Activated T-helper 1 cell treated with anti-CD3 and anti-CD28 coated beads, Interleukin-2, amount 50 U/mL, for 16 hours (primary cell): Measurements from ENCODE around the gene TNFRSF18.

ENCODE experiments used
- DNase-seq, 2 donors: peaks; one replicate each; pipeline ENCODE4 v3.0.0-alpha.2; 2020; ENCODE audit warnings: low read depth in 1 of 2, low spot score in 1 of 2

The TNFRSF18 gene

DNA sequence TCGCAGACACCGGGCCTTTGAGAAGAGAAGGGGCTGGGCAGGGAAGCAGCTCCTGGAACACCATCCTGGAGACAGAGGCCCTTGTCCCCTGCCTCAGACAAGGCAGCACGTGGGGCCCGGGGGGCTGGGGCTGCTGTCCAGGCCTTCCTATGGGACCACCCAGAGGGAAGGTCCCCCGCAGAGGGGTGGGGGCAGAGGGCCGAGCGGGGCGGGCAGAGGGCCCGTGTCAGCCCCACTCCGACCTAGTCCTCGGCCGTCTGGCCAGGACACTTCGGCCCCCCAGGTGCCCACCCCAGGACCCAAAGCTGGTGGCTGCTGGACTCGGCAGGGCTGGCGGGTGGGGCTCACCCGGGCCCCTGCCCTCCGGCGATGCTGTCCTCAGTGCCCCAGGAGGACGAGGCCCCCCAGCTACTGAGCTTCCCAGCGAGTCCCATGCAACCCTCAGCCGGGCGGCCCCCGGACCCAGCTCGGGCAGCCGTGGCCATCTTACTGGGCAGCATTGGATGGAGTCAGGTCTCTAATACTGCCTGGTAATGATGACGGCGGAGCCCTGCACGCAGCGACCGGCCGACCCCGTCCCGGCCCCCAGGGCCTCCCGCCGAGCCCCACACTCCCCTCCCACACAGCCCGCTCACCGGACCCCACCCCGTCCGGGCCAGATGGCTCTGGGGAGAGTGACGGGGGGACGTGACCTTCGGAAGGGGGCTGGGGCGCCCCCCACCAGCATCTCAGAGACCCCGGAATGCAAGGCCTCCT lies 39.6 kb downstream of the TNFRSF18 start:
- DNase-seq: no peak

DNA sequence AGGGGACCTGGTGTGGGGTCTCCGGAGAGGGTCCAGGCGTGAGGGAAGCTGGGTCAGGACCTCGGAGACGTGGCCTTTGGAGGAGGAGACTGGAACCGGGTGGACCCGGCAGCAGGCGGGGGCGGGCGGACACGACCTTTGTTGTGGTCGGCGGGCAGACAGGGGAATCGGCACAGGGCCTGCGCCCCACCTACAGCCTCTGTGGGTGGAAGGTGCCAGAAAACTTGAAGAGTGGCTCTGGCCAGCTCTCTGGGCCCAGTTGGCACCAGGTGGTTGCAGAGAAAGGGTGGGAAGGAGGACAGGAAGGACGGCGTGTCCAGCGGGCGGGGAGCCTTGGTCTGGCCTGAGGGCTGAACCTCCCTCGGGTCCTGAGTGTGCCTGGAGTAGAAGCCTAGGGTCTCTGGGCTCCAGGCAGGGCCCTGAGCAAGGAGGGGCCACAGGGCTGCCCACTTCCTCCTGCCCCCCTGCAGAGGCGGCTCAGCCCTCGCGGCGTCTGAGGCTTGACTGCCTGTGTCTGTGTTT lies 40.4 kb downstream of the TNFRSF18 start:
- DNase-seq: no peak

DNA sequence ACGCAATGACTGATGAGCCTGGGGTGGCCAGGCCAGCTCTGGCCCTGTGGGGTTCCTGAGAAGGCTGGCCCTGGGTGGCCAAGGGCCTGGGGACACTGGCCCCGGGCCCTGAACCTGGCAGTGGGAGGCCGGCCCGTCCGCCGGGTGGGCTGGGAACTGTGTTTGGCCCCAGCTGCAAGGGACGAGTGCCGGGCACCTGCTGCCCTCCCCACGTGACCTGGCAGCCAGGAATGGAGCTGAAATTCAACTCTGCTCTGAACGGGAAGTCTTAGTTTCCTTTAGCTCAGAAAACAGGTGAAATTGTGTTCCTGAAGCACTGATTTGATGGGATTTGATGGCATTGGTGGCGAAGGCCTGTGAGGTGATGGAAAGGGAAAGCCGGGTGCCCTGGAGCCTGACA lies 40.9 kb downstream of the TNFRSF18 start:
- DNase-seq: no peak

DNA sequence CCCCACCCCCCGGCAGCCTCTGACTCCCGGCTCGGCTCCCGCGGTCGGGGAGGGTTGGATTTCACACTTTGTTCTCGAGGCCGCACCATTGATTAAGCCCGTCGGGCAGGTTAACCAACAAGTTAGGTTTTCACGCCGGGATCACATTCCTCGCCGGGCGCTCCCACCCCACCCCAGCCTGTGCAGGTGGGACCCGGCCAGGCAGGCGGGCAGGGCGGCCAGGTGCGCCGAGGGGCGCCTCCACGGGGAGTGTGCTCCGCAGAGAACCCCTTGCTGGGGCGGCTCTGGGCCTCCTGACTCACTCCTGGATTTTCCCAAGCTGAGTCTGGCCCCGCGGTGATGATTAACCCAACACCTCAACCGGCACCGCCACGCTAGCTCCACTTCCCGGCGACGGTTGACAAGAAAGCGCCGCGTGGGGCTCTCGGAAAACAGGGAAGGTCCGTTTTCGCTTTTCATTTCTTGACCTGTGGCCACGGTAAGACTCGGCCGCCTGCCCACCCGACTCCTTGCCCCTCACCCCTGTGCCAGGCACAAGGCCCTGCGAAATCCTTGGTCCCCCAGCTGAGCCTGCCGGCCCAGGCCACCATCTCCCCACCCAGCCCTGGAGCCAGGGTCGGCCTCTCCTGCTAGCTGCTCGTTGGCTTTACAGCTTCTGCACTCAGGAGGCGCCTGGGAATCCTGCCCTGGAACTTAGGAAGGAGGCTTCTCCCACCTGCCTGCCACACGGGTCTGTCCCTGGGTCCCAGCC lies 41.5 kb downstream of the TNFRSF18 start:
- DNase-seq: no peak

DNA sequence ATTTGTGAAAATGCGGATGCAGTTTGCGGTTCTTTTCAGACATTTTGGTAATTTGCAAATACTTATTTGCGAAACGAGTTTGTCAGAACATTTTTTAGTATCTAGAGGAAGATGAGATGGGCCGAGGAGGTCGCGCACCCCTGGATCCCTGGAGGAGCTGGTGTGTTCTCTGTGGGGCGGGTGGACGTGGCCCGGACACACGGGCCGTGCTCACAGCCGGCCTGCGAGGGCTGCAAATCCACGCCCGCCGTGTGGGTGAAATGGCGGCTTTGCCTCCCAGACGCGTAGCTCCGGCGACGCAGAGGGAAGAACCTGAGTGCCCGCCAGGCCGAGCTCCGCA lies 42.1 kb downstream of the TNFRSF18 start:
- DNase-seq: no peak

DNA sequence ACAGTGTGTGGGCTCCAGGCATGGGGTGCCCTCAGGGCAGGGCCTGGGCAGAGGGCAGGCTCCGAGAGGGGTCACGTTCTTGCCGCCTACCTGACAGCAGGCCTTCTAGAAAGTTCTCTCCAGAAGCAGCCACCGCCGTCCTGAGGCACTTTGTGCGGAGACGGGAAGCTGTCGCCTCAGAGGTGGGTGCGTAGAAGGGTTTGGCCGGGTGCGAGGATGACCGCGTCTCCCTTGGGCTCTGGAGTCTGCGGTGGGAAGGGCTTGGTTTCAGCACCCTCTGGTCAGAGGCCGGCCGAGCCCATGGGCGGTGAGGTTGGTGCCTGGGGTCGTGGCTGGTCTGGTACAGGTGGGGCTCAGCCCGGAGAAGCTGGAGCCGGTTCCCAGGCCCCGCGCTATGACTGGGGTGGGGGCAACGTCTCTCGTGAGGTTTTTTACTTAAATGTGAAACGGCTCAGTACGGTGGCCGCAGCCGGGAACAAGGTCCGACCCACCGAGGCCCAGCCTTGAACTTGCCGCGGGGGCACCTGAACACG lies 42.8 kb downstream of the TNFRSF18 start:
- DNase-seq: no peak

DNA sequence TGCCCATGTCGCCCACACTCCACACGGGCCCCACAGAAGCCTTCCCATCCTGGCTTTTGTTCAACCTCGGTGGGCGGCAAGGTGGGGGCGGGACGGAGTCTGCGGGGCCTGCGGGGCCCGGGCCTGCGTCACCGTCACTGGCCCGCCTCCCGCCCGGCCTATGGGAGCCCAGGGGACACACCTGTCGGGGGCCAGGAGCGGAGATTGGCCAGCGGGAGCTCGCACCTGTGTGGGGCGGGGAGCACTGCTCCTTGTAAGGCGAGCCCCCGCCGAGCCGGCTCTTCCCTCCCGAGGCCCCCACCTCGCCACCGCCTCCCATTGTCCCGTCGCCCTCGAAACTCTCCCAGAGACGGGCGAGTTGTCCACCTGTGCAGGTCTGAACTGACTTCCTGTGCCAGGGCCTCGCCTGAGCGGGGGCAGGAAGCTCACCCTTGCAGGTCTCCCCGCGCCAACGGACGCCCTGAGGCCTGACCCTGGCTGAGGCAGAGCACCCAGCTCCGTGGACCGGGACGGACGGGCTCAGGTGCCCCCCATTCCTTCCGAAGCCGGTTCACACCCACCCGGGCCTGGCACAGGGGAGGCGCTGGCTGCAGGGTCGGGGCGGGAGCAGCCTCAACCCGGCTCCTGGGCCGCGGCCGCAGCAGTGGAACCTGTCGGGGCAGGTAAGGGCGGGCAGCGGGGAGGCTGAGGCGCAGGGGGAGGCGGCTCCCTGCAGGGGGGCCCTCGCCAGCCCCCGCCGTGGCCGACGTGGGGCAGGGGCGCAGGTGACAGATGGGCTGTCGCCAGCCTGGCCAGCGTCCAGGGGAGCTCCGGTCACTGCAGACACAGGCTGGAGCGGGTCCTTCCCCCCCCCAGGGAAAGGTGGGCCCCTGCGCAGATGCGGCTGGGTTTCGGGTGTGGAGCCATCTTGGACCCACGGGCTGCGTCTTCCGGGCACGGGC lies 43.5 kb downstream of the TNFRSF18 start:
- no peak for DNase-seq

DNA sequence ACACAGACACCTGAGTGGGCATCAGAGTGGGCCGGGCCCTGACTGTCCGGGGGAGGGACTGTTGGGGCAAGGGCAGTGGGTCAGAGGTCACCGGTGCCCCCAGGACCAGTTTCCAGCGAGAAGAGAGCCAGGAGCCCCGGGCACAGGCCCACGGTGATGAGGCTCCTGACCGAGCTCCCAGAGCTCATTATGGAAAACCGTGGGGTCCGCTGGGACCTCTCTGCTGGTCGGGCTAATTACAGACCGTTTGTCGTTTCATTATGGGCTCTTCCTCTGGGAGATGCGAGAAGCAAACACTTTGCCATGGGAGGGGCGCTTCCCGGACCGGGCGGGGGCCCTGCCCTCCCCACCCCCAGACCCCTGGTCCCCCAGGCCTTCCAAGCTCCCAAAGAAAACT lies 44.7 kb downstream of the TNFRSF18 start:
- DNase-seq: no peak

DNA sequence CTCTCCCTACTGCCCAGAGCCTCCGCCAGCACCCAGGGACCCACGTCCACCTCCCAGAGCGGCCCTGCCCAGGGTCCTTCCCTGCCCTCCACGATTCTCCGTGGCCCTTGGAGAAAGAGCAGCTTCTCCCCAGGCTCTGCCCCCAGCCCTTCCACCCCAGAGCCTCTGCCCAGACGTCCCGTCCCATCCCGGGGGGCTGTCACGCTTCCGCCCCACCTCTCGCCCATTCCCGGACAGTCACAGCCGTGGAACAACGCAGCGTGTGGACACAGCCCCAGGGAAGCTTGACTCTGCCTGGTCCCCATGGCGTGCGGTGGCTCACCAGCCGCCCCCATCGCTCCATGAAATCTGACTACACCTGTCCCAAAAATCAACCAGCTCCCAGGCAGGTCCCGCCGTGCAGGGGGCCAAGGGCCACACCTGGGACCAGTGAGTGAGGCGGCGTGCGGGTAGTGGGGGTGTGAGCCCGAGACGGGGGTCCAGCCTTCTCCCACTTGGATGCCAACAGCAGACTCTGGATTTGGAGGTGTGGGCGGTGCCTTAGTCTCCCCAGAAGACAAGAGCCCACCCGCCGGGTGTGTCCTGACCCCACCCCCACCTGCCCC lies 45.2 kb downstream of the TNFRSF18 start:
- DNase-seq: no peak

DNA sequence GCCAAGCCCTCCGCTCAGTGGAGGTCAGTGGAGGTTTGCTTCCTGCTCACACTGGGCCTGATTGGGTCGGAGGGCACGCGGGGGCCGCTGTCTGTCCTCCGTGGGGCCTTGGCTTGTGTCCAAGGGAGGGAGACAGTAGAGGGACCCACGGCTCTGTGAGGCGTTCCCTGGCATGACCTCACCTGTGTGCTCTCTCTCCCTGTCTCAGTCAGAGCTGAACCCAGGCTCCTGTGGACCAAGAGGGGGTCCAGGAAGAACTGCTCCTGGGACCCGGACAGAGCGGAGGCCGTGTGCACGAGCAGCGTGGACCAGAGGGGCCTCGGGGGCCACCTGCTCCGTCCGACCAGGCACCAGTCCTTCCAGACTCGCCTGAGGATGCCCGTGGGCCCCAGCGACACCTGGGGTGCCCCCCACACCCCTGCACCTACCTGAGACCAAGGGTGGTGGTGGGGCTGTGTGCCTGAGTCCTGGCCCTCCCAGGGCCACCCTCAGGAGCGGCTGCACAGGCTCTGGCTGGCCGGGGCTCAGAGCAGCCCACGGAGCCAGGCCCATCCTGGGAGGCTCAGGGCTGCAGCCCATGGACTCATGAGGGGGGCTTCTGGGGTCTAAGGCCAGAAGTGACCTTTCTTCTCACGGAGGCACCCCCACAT lies 46.0 kb downstream of the TNFRSF18 start:
- DNase-seq: no peak

DNA sequence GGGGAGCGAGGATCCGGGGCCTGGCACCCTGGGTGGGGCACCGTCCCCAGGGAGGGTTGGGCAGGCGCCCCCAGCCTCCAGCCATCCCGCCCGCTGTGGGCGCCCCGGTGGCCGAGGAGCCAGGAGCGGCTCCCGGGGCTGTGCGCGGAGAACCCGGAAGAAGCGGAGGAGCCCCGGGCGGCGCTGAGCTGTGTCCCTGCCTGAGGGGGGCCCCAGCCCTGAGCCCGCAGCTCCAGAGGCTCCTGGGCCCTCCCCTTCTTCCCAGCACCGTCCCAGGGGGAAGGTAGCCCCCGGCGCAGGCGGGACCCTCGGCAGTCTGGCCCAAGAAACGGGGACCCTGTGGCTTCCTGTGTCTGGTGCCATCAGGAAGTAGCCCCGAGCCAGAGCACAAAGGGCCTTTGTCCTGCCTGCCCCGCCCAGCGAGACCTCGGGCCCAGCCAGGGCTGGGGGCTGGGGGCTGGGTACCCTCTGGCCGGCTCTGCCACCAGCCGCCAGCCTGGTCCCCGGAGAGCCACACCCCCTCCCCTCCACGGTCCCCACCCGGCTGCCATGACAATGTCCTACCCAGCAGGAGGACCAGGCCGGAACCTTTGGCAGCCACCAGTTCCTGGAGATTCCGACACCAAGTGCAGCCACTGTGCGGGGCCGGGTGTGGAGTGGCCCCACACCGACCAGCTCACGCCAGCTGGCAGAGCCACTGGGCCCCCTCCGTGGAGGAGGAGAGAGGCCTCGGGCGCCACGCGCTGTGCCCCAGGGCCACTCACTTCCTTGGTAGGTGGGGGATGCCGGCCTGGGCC lies 48.3 kb downstream of the TNFRSF18 start:
- DNase-seq: no peak

DNA sequence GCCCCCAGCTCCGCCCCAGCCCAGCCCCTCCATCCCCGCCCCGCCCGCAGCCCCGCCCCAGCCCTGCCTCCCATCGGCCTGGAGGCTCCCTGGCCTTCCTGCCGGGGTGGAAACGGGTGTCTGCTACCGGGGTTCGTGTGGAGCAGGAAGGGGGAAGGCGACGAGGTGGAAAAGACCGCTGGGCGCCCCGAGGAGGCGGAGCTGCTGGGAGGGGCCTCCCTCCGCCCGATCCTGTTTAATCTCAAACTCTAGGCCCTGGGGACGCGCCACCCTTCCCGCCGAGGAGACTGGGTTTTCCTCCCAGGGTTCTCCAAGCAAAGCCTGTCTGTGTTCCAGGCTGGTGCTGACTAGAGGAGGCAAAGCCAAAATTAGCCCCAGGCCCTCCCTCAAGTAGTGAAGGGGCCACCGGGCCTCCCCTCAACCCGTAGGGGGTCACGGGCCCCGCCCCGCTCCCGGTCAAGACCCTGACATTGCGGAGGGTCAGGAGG lies 48.9 kb downstream of the TNFRSF18 start:
- peak; percentile 35 to 42 for DNase-seq

DNA sequence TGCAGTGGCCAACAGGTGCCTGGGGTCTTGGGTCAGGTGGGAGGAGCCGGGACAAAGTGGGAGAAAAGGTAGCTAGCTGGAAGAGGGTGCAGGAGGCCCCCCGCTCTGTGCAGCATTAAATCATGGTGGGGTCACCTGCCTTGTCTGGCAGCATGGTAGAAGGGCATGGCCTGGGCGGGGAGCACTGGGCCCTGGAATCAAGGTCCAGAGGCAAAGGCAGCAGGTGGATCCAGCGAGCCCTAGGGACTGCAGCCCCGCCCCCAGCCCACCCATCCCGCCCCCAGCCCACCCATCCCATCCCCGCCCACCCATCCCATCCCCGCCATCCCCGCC lies 49.4 kb downstream of the TNFRSF18 start:
- no peak for DNase-seq

DNA sequence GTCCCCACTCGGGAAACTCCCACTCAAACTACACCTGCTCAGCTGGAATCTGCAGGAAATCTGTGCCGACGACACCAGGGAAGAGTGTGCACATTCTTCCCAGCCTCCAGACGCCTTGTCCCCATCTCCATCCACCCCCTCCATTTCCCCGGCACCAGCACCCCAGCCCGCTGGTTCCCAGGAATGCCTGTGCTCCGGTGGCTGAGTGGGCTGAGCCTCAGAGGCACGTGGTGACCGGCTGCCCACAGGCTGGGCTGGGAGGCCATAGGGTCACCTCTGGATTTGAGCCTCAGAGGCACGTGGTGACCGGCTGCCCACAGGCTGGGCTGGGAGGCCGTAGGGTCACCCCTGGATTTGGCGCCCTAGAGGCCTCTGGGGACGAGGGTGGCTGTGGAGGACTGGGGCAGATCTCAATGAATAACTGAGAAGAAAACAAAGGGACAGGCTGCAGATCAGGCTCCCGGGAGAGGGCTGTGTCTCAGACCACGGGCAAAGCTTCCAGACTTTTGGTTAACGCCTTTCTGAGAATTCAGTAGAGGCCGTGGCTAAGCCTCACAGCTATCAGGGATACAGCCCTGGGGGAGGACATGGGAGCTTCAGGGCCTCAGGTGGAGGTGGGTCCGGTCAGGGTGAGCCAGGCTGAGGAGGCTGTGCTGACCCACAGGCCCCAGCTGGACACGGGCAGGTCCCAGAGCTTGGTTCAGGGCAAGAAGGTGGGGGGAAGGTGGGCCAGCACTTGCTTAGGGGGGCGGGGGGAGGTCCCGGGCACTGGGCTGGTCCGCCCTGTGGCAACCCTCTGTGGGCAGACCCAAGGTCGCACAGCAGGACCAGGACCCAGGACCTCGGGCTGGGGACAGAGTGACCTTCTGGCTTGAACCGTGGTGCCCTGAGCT lies 50.0 kb downstream of the TNFRSF18 start:
- no peak for DNase-seq

DNA sequence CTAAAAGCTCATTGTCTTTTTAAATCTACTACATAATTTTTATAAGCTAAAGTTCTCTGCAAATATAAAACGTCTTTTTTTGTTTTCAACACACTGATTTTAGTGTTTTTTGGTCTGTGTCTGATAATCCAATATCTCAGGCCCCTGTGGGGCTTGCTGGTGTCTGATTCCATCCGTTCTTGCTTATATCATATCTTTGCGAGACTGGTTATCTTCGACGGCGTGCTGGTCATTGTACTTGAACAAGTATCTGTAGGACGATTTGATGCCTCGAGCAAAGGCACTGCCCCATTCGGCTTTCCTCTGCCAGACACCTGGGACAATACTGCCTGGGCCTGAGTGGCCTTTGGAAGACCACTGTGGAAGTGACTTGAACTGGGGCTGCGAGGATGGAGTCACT lies 51.1 kb downstream of the TNFRSF18 start:
- DNase-seq: no peak

DNA sequence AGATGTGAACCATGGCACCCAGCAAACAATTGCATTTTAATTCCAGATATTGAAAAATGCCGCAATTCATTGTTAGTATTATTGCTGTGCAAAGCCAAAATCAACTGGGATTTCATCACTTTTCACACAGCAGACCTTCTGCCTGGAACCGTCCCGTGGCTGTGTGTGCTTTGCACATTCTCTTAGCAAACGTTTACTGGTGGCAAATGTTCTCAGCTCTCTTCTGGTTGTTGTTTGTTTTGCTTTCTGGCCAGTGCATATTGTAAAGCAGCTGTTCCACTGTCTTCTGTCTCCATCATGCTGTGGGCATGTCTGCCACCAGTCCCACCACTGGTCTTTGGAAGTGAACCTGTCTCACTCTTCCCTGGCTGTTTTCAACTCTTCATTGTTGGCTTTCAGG lies 52.5 kb downstream of the TNFRSF18 start:
- DNase-seq: no peak
